ENCODE measurements around the gene DHRS7C.

The DHRS7C gene, protein sequence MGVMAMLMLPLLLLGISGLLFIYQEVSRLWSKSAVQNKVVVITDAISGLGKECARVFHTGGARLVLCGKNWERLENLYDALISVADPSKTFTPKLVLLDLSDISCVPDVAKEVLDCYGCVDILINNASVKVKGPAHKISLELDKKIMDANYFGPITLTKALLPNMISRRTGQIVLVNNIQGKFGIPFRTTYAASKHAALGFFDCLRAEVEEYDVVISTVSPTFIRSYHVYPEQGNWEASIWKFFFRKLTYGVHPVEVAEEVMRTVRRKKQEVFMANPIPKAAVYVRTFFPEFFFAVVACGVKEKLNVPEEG

GRCh38 chr17:9790889-9791876 is at the start of gene DHRS7C:
DHRS7C (minus strand) TSS chr17:9791592; CDS start chr17:9791284, 308 bp downstream.
- H3K4me1 ChIP-seq (ENCODE audit: control insufficient read depth, insufficient read depth, low read length): peaks cover 4% of the 10 kb centered on the region
- H3K9ac ChIP-seq (ENCODE audit: low read length): no peak within 1 kb of the TSS
- H3K4me3 ChIP-seq (ENCODE audit: low read length): no peak within 1 kb of the TSS
- H3K27me3 ChIP-seq (replicated peaks; ENCODE audit: control insufficient read depth, insufficient read depth, low read length): peaks cover 2% of the 10 kb centered on the region
- DNase-seq (ENCODE audit: low read depth): no peak
- no peaks in the 10 kb centered on the region for H3K9me3 ChIP-seq (ENCODE audit: control insufficient read depth, low read length)
- no peaks in the 10 kb centered on the region for H3K36me3 ChIP-seq (ENCODE audit: control insufficient read depth, insufficient read depth, low read length, severe bottlenecking)

DNA sequence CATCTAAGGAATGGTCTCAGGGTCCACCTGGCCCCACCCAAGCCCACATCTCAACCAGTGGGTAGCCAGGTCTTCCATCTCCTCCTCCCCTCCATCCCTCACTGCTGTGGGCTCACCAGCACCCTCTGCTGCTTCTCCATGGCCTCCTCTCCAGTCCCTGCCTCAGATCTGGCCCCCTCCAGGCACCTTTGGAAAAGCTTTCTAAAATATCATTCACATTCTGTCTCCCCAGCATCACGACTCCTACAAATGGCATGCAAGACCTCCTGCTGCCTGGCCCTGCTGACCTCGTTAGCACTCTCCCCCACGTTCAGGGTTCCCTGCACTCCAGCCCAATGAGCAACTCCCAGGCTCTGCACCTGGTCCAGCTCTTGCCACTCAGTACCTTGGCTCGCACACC is 48.0 kb upstream of the DHRS7C start:
- Histone ChIP-seq H3K27me3 (replicated peaks; ENCODE audit: control insufficient read depth, insufficient read depth, low read length) (peaks cover under 1% of the 10 kb centered on the region), H3K9me3 (ENCODE audit: control insufficient read depth, low read length) (no peaks in the 10 kb centered on the region), H3K36me3 (ENCODE audit: control insufficient read depth, insufficient read depth, low read length, severe bottlenecking) (no peaks in the 10 kb centered on the region), H3K9ac (ENCODE audit: low read length) (no peak overlapping the region), H3K4me1 (ENCODE audit: control insufficient read depth, insufficient read depth, low read length) (peaks cover 50% of the 10 kb centered on the region), H3K4me3 (ENCODE audit: low read length) (no peak overlapping the region)
- no peak for DNase-seq (ENCODE audit: low read depth)

GRCh38 chr17:9837551-9838471 is 46.4 kb upstream of the DHRS7C start:
- Histone ChIP-seq H3K4me1 (ENCODE audit: control insufficient read depth, insufficient read depth, low read length) (peaks cover 43% of the 10 kb centered on the region), H3K4me3 (ENCODE audit: low read length) (peak overlapping the region; percentile 57), H3K36me3 (ENCODE audit: control insufficient read depth, insufficient read depth, low read length, severe bottlenecking) (no peaks in the 10 kb centered on the region), H3K9ac (ENCODE audit: low read length) (peak overlapping the region; percentile 76), H3K27me3 (replicated peaks; ENCODE audit: control insufficient read depth, insufficient read depth, low read length) (peaks cover 11% of the 10 kb centered on the region), H3K9me3 (ENCODE audit: control insufficient read depth, low read length) (peaks cover 9% of the 10 kb centered on the region)
- DNase-seq (ENCODE audit: low read depth): peak; percentile 16

DNA sequence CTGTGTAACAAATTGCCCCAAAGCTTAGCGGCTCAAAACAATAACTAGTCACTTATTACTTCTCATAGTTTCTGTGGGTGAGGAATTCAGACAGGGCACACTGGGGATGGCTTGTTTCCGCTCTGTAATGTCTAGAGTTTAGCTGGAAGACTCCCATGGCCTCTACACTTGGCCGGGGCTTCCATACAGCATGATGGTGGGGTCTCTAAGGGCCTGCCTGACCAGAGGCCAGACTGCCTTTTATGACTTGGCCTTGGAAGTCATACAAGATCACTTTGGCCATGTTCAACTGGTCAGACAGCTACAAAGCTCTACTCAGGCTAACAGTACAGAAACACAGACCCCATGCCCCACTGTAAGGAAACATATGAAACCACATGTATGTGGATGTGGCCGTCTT is 42.5 kb upstream of the DHRS7C start:
- H3K9me3 ChIP-seq (ENCODE audit: control insufficient read depth, low read length): peaks cover 9% of the 10 kb centered on the region
- no peak overlapping the region for H3K9ac ChIP-seq (ENCODE audit: low read length)
- H3K36me3 ChIP-seq (ENCODE audit: control insufficient read depth, insufficient read depth, low read length, severe bottlenecking): no peaks in the 10 kb centered on the region
- DNase-seq (ENCODE audit: low read depth): no peak
- peaks cover 17% of the 10 kb centered on the region for H3K27me3 ChIP-seq (replicated peaks; ENCODE audit: control insufficient read depth, insufficient read depth, low read length)
- H3K4me1 ChIP-seq (ENCODE audit: control insufficient read depth, insufficient read depth, low read length): peaks cover 19% of the 10 kb centered on the region
- H3K4me3 ChIP-seq (ENCODE audit: low read length): no peak overlapping the region

DNA sequence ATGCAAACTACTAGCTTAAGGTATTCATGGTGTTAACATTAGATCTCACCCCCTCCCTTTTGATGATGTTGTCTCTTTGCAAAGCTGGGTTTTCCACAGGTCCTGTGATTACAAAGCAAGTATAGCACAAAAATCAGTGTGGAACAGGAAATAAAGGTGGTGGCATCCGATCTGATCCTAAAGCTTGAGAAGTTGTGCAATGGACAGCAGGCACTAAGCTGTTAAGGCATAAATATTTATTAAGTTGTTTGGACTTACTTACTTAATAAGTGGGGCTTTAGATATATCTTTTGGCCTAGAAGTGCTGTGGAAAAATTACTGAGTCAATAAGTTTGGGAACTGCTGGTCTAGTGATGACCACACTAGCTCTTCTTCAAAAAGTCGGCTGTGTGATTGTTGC is 39.3 kb upstream of the DHRS7C start:
- peaks cover 9% of the 10 kb centered on the region for H3K9me3 ChIP-seq (ENCODE audit: control insufficient read depth, low read length)
- peaks cover 22% of the 10 kb centered on the region for H3K27me3 ChIP-seq (replicated peaks; ENCODE audit: control insufficient read depth, insufficient read depth, low read length)
- DNase-seq (ENCODE audit: low read depth): no peak
- H3K4me3 ChIP-seq (ENCODE audit: low read length): no peak overlapping the region
- peaks cover 3% of the 10 kb centered on the region for H3K4me1 ChIP-seq (ENCODE audit: control insufficient read depth, insufficient read depth, low read length)
- no peaks in the 10 kb centered on the region for H3K36me3 ChIP-seq (ENCODE audit: control insufficient read depth, insufficient read depth, low read length, severe bottlenecking)
- no peak overlapping the region for H3K9ac ChIP-seq (ENCODE audit: low read length)

DNA sequence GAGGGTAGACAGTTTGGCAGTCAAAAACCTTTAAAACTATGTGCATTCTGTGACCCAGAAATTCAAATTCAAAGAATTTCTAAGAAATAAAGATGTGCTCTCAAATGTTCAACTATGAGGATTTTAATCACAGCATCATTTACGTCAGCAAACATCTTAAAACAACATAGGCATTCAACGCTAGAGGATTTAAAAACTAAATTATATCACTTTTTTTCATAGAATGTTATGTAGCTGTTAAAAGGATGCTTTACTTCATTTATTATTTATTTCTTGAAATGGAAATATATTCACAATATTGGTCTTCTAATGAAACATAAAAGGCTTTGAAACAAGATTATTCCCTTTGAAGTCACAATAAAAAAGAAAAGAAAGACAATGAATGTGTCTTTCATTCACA is 38.0 kb upstream of the DHRS7C start:
- H3K36me3 ChIP-seq (ENCODE audit: control insufficient read depth, insufficient read depth, low read length, severe bottlenecking): no peaks in the 10 kb centered on the region
- no peak overlapping the region for H3K9ac ChIP-seq (ENCODE audit: low read length)
- H3K9me3 ChIP-seq (ENCODE audit: control insufficient read depth, low read length): peaks cover 9% of the 10 kb centered on the region
- peaks cover 25% of the 10 kb centered on the region for H3K27me3 ChIP-seq (replicated peaks; ENCODE audit: control insufficient read depth, insufficient read depth, low read length)
- peaks cover 3% of the 10 kb centered on the region for H3K4me1 ChIP-seq (ENCODE audit: control insufficient read depth, insufficient read depth, low read length)
- H3K4me3 ChIP-seq (ENCODE audit: low read length): no peak overlapping the region
- DNase-seq (ENCODE audit: low read depth): no peak

- DNase-seq (ENCODE audit: low read depth): no peak
- Histone ChIP-seq H3K9ac (ENCODE audit: low read length) (no peak overlapping the region), H3K4me3 (ENCODE audit: low read length) (no peak overlapping the region), H3K9me3 (ENCODE audit: control insufficient read depth, low read length) (peaks cover 4% of the 10 kb centered on the region), H3K4me1 (ENCODE audit: control insufficient read depth, insufficient read depth, low read length) (peaks cover 3% of the 10 kb centered on the region), H3K27me3 (replicated peaks; ENCODE audit: control insufficient read depth, insufficient read depth, low read length) (peaks cover 21% of the 10 kb centered on the region), H3K36me3 (ENCODE audit: control insufficient read depth, insufficient read depth, low read length, severe bottlenecking) (no peaks in the 10 kb centered on the region)
Observed at GRCh38 chr17:9828296-9829295, 37.2 kb upstream of the DHRS7C start.

DNA sequence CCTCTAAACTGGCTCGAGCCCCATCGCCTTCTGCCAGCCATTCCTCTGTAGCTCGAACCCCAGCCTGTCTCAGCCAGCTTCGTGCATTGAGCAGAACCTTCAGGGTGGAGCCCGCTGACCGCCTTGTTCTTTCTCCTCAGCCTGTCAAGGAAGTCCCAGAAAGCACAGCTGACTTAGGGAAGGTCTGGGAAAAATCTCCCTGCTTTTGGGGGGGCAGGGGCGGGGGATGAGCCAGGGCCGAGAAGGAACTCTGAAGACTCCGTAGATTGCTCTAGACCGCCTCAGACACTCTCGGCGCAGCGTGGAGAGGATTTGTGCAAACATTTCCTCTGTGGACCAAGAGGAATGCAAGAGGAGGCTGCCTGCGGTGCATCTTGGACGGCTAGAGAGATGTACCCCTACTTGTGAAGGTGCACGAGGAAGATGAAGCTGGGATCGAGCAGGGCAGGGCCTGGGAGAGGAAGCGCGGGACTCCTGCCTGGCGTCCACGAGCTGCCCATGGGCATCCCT is 34.3 kb upstream of the DHRS7C start, which contains the start of gene GLP2R:
TSS of gene GLP2R (plus strand) at position 284 of the 510 bp plus-strand sequence. CDS start at position 424, 140 bp downstream.
- Histone ChIP-seq H3K36me3 (ENCODE audit: control insufficient read depth, insufficient read depth, low read length, severe bottlenecking) (no peaks in the 10 kb centered on the region), H3K9me3 (ENCODE audit: control insufficient read depth, low read length) (no peaks in the 10 kb centered on the region), H3K4me1 (ENCODE audit: control insufficient read depth, insufficient read depth, low read length) (peaks cover 3% of the 10 kb centered on the region), H3K9ac (ENCODE audit: low read length) (no peak within 1 kb of the TSS), H3K27me3 (replicated peaks; ENCODE audit: control insufficient read depth, insufficient read depth, low read length) (peaks cover 29% of the 10 kb centered on the region), H3K4me3 (ENCODE audit: low read length) (no peak within 1 kb of the TSS)
- DNase-seq (ENCODE audit: low read depth): no peak

- Histone ChIP-seq H3K4me1 (ENCODE audit: control insufficient read depth, insufficient read depth, low read length) (peaks cover 3% of the 10 kb centered on the region), H3K27me3 (replicated peaks; ENCODE audit: control insufficient read depth, insufficient read depth, low read length) (peaks cover 23% of the 10 kb centered on the region), H3K4me3 (ENCODE audit: low read length) (no peak overlapping the region), H3K9me3 (ENCODE audit: control insufficient read depth, low read length) (no peaks in the 10 kb centered on the region), H3K9ac (ENCODE audit: low read length) (no peak overlapping the region), H3K36me3 (ENCODE audit: control insufficient read depth, insufficient read depth, low read length, severe bottlenecking) (no peaks in the 10 kb centered on the region)
- no peak for DNase-seq (ENCODE audit: low read depth)
Observed at GRCh38 chr17:9824797-9825338, 33.5 kb upstream of the DHRS7C start.
